PC-9 (cell line): ENCODE data around the gene PADI3. TPM values are rescaled to one million over a fixed set of nuclear protein-coding genes. Genes with fewer than 3 reads are reported as not detected.
A peak's percentile ranks its signal among the peaks of the same experiment; 100 is the strongest.

Source experiments
- BruUV-seq: library from RNA; stranded (reverse); fragments of 400-500 nt; replicated peaks from 2 replicates; lab custom pipeline; 2021; lab: Mats Ljungman, UMichigan
- CTCF ChIA-PET: fragments of 300-600 bp; sonication (Branson Sonifier 250); formaldehyde crosslinking; loops from one replicate; lab custom pipeline; 2022; ENCODE audit warnings: antibody characterized with exemption; lab: Charles Lee
- POLR2A ChIA-PET: fragments of 300-600 bp; sonication (Branson Sonifier 250); formaldehyde crosslinking; loops from one replicate; lab custom pipeline; 2022; ENCODE audit warnings: antibody characterized with exemption; ENCODE audit not compliant: unreplicated experiment; lab: Charles Lee
- DNase-seq, 2 experiments: peaks; one replicate each; pipeline versions ENCODE4 v3.0.0 to v3.0.0-alpha.2; 2015 to 2022; ENCODE audit warnings: mixed read lengths in 1 of 2
- H2AFZ ChIP-seq: fragments of 200-600 bp; sonication (generic); 2 replicates; pipeline ENCODE4 v1.8.1; 2017; ENCODE audit warnings: antibody characterized with exemption
- H3F3A ChIP-seq: fragments of 200-600 bp; sonication (generic); 2 replicates; pipeline ENCODE4 v1.8.1; 2017; ENCODE audit warnings: antibody characterized with exemption, mild to moderate bottlenecking, low read depth; ENCODE audit not compliant: insufficient read depth
- H3K27ac ChIP-seq: fragments of 200-600 bp; sonication (generic); 2 replicates; pipeline ENCODE4 v1.6.1; 2016; ENCODE audit warnings: mixed run types
- H3K27me3 ChIP-seq: fragments of 200-600 bp; sonication (generic); 2 replicates; pipeline ENCODE4 v1.6.1; 2016; ENCODE audit warnings: low read depth, mixed run types; ENCODE audit not compliant: insufficient read depth
- H3K36me3 ChIP-seq: fragments of 200-600 bp; sonication (generic); 2 replicates; pipeline ENCODE4 v1.6.1; 2016; ENCODE audit warnings: low read depth, mixed run types
- H3K4me1 ChIP-seq: fragments of 200-600 bp; sonication (generic); replicated peaks from 2 replicates; pipeline ENCODE4 v1.6.1; 2016; ENCODE audit warnings: mixed run types; ENCODE audit not compliant: insufficient read depth
- H3K4me2 ChIP-seq: fragments of 200-600 bp; sonication (generic); 2 replicates; pipeline ENCODE4 v1.6.1; 2017; ENCODE audit warnings: mixed run types
- H3K4me3 ChIP-seq: fragments of 200-600 bp; sonication (generic); 2 replicates; pipeline ENCODE4 v1.6.1; 2016; ENCODE audit warnings: mixed run types
- H3K79me2 ChIP-seq: fragments of 200-600 bp; sonication (generic); 2 replicates; pipeline ENCODE4 v1.6.1; 2017; ENCODE audit warnings: low read depth, mixed run types
- H3K9me2 ChIP-seq: fragments of 200-600 bp; sonication (generic); 2 replicates; pipeline ENCODE4 v1.8.1; 2017; ENCODE audit warnings: mild to moderate bottlenecking; ENCODE audit not compliant: insufficient read depth
- H3K9me3 ChIP-seq: fragments of 200-600 bp; sonication (generic); 2 replicates; pipeline ENCODE4 v1.8.1; 2016; ENCODE audit warnings: low read depth; ENCODE audit not compliant: insufficient read depth
- H4K20me1 ChIP-seq: fragments of 200-600 bp; sonication (generic); 2 replicates; pipeline ENCODE4 v1.8.1; 2017; ENCODE audit not compliant: insufficient read depth
- EZH2 ChIP-seq: fragments of 200-600 bp; sonication (generic); IDR thresholded peaks from 2 replicates; pipeline ENCODE4 v1.8.0; 2017; ENCODE audit warnings: antibody characterized with exemption, low read depth
- intact Hi-C: fragments of 100-400 bp; cut with micrococcal nuclease; formaldehyde crosslinking; loops from one replicate; pipeline ENCODE4 v1.10.0; 2022; ENCODE audit not compliant: unreplicated experiment
- total RNA-seq: library from RNA; stranded (reverse); gene quantifications from 2 replicates; pipeline ENCODE4 v1.2.3, GENCODE V29; 2021
- TF ChIP-seq, protein P1 (sequence below): fragments of 200-600 bp; sonication (generic); conservative IDR thresholded peaks from 2 replicates; pipeline ENCODE4 v1.6.1; 2017; ENCODE audit warnings: mixed run types, antibody characterized with exemption, mild to moderate bottlenecking, moderate library complexity

Gene PADI3
- total RNA-seq, 1 experiment from 2014 or later = 5.0 TPM

DNA sequence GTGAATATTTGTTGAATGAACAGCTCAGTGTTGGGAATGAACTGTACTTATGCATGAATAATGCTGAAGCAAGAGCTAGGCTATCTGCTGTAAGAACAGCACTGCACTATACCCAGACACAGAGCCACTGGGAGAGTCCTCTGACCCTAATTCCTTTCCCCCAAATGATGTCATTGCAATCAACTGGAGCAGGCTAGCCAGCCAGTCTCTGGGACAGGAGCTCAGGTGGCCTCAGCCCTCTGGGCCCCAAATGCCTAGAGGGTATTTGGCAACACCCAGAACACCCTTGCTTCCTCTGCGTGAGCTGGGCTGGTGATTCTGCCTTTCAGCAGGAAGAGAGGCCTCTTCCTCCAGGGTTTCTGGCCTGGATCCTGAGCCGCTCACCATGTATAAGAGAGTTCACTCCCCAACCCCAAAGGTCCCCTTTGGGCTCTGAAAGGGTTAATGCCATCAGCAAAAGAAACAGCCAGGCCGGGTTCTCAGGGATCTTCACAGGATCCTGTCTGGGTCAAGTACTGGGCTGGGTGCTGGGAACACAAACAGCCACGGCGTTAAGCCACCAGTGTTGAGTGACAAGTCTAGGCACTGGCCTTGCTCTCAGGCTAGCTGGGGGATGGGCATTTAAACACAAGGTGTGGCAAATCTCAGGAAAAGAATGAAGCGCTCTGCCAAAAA lies 55.4 kb downstream of the PADI3 start:
- Histone ChIP-seq H3K36me3 (no peaks in the 10 kb centered on the region), H3K4me1 (peaks cover 61% of the 10 kb centered on the region), H3K9me3 (peaks cover 3% of the 10 kb centered on the region; the same call in 1 of the 2 replicates), H2AFZ (no peak overlapping the region; the same call in 1 of the 2 replicates), H3K79me2 (no peaks in the 10 kb centered on the region), H3K4me3 (no peak overlapping the region; the same call in 1 of the 2 replicates), H3F3A (peaks cover 42% of the 10 kb centered on the region), H3K9me2 (no peaks in the 10 kb centered on the region), H4K20me1 (no peaks in the 10 kb centered on the region), H3K27ac (peak overlapping the region; percentile 91), H3K4me2 (peak overlapping the region; percentile 67), H3K27me3 (no peaks in the 10 kb centered on the region)
- TF ChIP-seq EZH2 = no peak
- TF ChIP-seq, protein P1, sequence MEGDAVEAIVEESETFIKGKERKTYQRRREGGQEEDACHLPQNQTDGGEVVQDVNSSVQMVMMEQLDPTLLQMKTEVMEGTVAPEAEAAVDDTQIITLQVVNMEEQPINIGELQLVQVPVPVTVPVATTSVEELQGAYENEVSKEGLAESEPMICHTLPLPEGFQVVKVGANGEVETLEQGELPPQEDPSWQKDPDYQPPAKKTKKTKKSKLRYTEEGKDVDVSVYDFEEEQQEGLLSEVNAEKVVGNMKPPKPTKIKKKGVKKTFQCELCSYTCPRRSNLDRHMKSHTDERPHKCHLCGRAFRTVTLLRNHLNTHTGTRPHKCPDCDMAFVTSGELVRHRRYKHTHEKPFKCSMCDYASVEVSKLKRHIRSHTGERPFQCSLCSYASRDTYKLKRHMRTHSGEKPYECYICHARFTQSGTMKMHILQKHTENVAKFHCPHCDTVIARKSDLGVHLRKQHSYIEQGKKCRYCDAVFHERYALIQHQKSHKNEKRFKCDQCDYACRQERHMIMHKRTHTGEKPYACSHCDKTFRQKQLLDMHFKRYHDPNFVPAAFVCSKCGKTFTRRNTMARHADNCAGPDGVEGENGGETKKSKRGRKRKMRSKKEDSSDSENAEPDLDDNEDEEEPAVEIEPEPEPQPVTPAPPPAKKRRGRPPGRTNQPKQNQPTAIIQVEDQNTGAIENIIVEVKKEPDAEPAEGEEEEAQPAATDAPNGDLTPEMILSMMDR = no peak
- ChIA-PET CTCF (interaction anchor here (1.7 kb wide), 1 partner anchor 28 kb away, joined by 7 read pairs; no protein-coding TSS in a partner anchor), POLR2A (interaction anchor here (0.5 to 1.4 kb wide), 5 partner anchors 11 to 375 kb away, joined by 3 to 10 read pairs (median 3); no protein-coding TSS in a partner anchor)
- BruUV-seq = no TSS peak
- intact Hi-C loops = no loop called here
- peak; percentile 69 to 97 for DNase-seq

DNA sequence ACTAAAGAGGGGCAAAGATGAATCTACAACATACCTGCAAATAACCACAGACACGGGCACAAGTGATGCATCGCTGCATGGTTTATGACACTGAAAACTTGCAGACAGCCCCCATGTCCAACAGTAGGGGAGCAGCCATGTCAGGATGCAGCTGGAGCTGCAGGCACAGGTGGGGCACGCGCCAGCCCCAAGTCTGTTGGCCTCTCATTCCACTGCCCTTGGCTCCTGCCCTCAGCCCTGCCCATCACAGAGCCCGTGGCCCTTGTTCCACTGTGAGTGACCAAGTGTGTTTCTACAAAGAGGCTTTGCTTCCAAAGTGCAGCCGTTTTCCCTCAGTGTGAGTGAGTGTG lies 55.9 kb downstream of the PADI3 start:
- H3K27ac ChIP-seq = peak overlapping the region; percentile 91
- CTCF ChIA-PET = interaction anchor here (1.7 kb wide), 1 partner anchor 28 kb away, joined by 7 read pairs; no protein-coding TSS in a partner anchor

DNA sequence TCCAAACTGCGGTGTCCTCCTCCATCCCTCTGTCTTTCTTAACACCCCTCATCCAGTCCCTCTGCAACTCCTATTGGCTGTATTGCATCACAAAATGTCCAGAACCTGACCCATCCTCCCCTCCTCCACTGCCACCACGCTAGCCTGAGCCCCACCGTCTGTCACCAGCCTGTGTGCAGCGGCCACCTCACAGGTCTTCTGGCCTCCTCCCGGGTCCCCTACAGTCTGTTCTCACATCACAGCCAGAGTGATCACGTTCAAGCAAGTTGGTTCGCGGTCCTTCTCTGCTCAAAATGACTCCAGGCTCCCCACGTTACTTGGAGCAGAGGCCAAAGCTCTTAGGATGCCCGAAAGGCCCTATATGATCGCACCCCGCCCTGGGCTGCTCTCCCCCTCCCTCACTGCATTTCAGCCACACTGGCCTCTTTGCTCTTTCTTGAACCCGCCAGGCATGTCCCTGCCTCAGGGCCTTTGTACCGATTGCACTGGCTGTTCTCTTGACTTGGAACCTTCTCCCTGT lies 56.7 kb downstream of the PADI3 start:
- Histone ChIP-seq H4K20me1 (no peaks in the 10 kb centered on the region), H3K27ac (peak overlapping the region; percentile 91), H3K79me2 (no peaks in the 10 kb centered on the region), H3K9me2 (no peaks in the 10 kb centered on the region), H3K4me1 (peaks cover 66% of the 10 kb centered on the region), H3F3A (peaks cover 42% of the 10 kb centered on the region), H3K9me3 (peaks cover 3% of the 10 kb centered on the region; the same call in 1 of the 2 replicates), H2AFZ (no peak overlapping the region), H3K27me3 (no peaks in the 10 kb centered on the region), H3K4me2 (peak overlapping the region; percentile 67), H3K4me3 (no peak overlapping the region), H3K36me3 (no peaks in the 10 kb centered on the region)
- no peak for DNase-seq
- CTCF ChIA-PET = no interaction called here
- TF ChIP-seq EZH2 = no peak
- TF ChIP-seq, protein P1 = no peak
- POLR2A ChIA-PET = no interaction called here
- no TSS peak for BruUV-seq
- intact Hi-C loops = no loop called here

More for the DNA sequence above, 55.9 kb downstream of the PADI3 start:
- Histone ChIP-seq H3K9me3 (peaks cover 3% of the 10 kb centered on the region; the same call in 1 of the 2 replicates), H3K36me3 (no peaks in the 10 kb centered on the region), H3K4me2 (peak overlapping the region; percentile 67), H4K20me1 (no peaks in the 10 kb centered on the region), H3K27me3 (no peaks in the 10 kb centered on the region), H3K9me2 (no peaks in the 10 kb centered on the region), H2AFZ (no peak overlapping the region), H3K4me3 (no peak overlapping the region; the same call in 1 of the 2 replicates), H3K79me2 (no peaks in the 10 kb centered on the region), H3F3A (peaks cover 42% of the 10 kb centered on the region), H3K4me1 (peaks cover 66% of the 10 kb centered on the region)
- DNase-seq = peak in 1 of 2 experiments; percentile 52
- BruUV-seq = no TSS peak
- POLR2A ChIA-PET = interaction anchor here (0.6 to 1.4 kb wide), 2 partner anchors 28 to 343 kb away, joined by 3 to 4 read pairs; no protein-coding TSS in a partner anchor
- intact Hi-C loops = no loop called here
- TF ChIP-seq EZH2 = no peak
- TF ChIP-seq, protein P1 = no peak
